Trophoblast cell (in vitro differentiated cells and primary cell): Measurements from ENCODE around the gene SPAG9.

Experiments used
- DNase-seq, 2 donors: peaks; one replicate each; pipeline ENCODE4 v3.0.0-alpha.2; 2016
- H2AFZ ChIP-seq: 2 replicates; pipeline ENCODE4 v1.6.1; 2013; ENCODE audit warnings: low read length, moderate library complexity, mild to moderate bottlenecking; ENCODE audit not compliant: insufficient read depth, poor library complexity
- H2AK5ac ChIP-seq: 2 replicates; pipeline ENCODE4 v1.6.1; 2013; ENCODE audit warnings: mild to moderate bottlenecking, low read length
- H2BK120ac ChIP-seq: 2 replicates; pipeline ENCODE4 v1.6.1; 2013; ENCODE audit warnings: low read length, mild to moderate bottlenecking, moderate library complexity; ENCODE audit not compliant: insufficient read depth, poor library complexity
- H2BK12ac ChIP-seq: 2 replicates; pipeline ENCODE4 v1.6.1; 2013; ENCODE audit warnings: mild to moderate bottlenecking, low read length, moderate library complexity
- H2BK5ac ChIP-seq: 2 replicates; pipeline ENCODE4 v1.6.1; 2013; ENCODE audit warnings: low read length, low read depth, moderate library complexity, mild to moderate bottlenecking; ENCODE audit not compliant: poor library complexity
- H3K14ac ChIP-seq: 2 replicates; pipeline ENCODE4 v1.6.1; 2013; ENCODE audit warnings: mild to moderate bottlenecking, low read length
- H3K18ac ChIP-seq: 2 replicates; pipeline ENCODE4 v1.6.1; 2013; ENCODE audit warnings: mild to moderate bottlenecking, low read length
- H3K23ac ChIP-seq: 2 replicates; pipeline ENCODE4 v1.6.1; 2013; ENCODE audit warnings: low read length
- H3K27ac ChIP-seq: 2 replicates; pipeline ENCODE4 v1.5.1; 2013; ENCODE audit warnings: low read depth, mild to moderate bottlenecking, inconsistent platforms, low read length, moderate library complexity
- H3K27me3 ChIP-seq: 2 replicates; pipeline ENCODE4 v1.6.1; 2013; ENCODE audit warnings: inconsistent platforms, mild to moderate bottlenecking, low read length, moderate library complexity; ENCODE audit not compliant: insufficient read depth
- H3K36me3 ChIP-seq, 2 experiments: 1 replicate in 1 of 2; 2 replicates in 1 of 2; pipeline ENCODE4 v1.6.1; 2013; ENCODE audit warnings: low read length in 2 of 2, mild to moderate bottlenecking in 2 of 2, moderate library complexity in 1 of 2; ENCODE audit not compliant: insufficient read depth in 2 of 2, control insufficient read depth in 1 of 2
- H3K4ac ChIP-seq: 2 replicates; pipeline ENCODE4 v1.6.1; 2013; ENCODE audit warnings: low read depth, mild to moderate bottlenecking, low read length, moderate library complexity
- H3K4me1 ChIP-seq, 2 experiments: 1 replicate in 1 of 2; 2 replicates in 1 of 2; pipeline ENCODE4 v1.6.1; 2013; ENCODE audit warnings: low read length in 2 of 2, mild to moderate bottlenecking in 2 of 2, moderate library complexity in 1 of 2; ENCODE audit not compliant: insufficient read depth in 2 of 2, control insufficient read depth in 1 of 2
- H3K4me2 ChIP-seq: 2 replicates; pipeline ENCODE4 v1.6.1; 2013; ENCODE audit warnings: inconsistent platforms, mild to moderate bottlenecking, low read length, moderate library complexity
- H3K4me3 ChIP-seq: 2 replicates; pipeline ENCODE4 v1.5.1; 2013; ENCODE audit warnings: mild to moderate bottlenecking, low read depth, low read length, inconsistent platforms
- H3K79me1 ChIP-seq: one replicate; pipeline ENCODE4 v1.6.1; 2013; ENCODE audit warnings: low read length
- H3K79me2 ChIP-seq: 2 replicates; pipeline ENCODE4 v1.6.1; 2013; ENCODE audit warnings: low read length, mild to moderate bottlenecking; ENCODE audit not compliant: control insufficient read depth, insufficient read depth, poor library complexity
- H3K9ac ChIP-seq: 2 replicates; pipeline ENCODE4 v1.6.1; 2013; ENCODE audit warnings: mild to moderate bottlenecking, low read length
- H3K9me3 ChIP-seq: 2 replicates; pipeline ENCODE4 v1.6.1; 2013; ENCODE audit warnings: low read depth, mild to moderate bottlenecking, control low read depth, inconsistent platforms, low read length; ENCODE audit not compliant: insufficient read depth
- H4K12ac ChIP-seq: 2 replicates; pipeline ENCODE4 v1.6.1; 2013; ENCODE audit warnings: low read depth, mild to moderate bottlenecking, low read length, moderate library complexity
- H4K8ac ChIP-seq: 2 replicates; pipeline ENCODE4 v1.6.1; 2013; ENCODE audit warnings: low read depth, mild to moderate bottlenecking, low read length, moderate library complexity
- H4K91ac ChIP-seq: one replicate; pipeline ENCODE4 v1.6.1; 2013; ENCODE audit warnings: low read depth, mild to moderate bottlenecking, low read length, moderate library complexity
- WGBS: extraction: QIAGEN DNeasy Blood & Tissue Kit; methylation state at CpG from one replicate; pipeline ENCODE4 v1.1.7; 2013; ENCODE audit warnings: missing lambda C conversion rate; ENCODE audit not compliant: insufficient read length, insufficient coverage; ENCODE audit errors: extremely low coverage; 5-methylcytosine and 5-hydroxymethylcytosine counted together

The SPAG9 gene

GRCh38 chr17:50918071-50918932 is 202.4 kb downstream of the SPAG9 start:
- no peak overlapping the region for H4K12ac ChIP-seq
- peaks cover 4% of the 10 kb centered on the region for H3K79me1 ChIP-seq
- peak overlapping the region; percentile 15 for H2BK120ac ChIP-seq
- peak overlapping the region; percentile 51 for H2BK12ac ChIP-seq
- H3K27me3 ChIP-seq = no peaks in the 10 kb centered on the region
- no peaks in the 10 kb centered on the region for H3K9me3 ChIP-seq
- peaks cover 14 to 22% of the 10 kb centered on the region in 2 experiments for H3K4me1 ChIP-seq
- H3K4me3 ChIP-seq = no peak overlapping the region
- no peak overlapping the region for H3K9ac ChIP-seq
- no CpG with 5 or more reads among the region's 21 CpGs for WGBS
- H2AFZ ChIP-seq = no peak overlapping the region
- H3K27ac ChIP-seq = no peak overlapping the region
- no peak overlapping the region for H2BK5ac ChIP-seq
- no peaks in the 10 kb centered on the region for H3K79me2 ChIP-seq
- no peak overlapping the region for H3K4ac ChIP-seq
- no peak overlapping the region for H3K14ac ChIP-seq
- H3K18ac ChIP-seq = no peak overlapping the region
- peak overlapping the region; percentile 22 for H2AK5ac ChIP-seq
- H3K36me3 ChIP-seq = no peaks in the 10 kb centered on the region
- H4K8ac ChIP-seq = no peak overlapping the region
- no peak overlapping the region for H3K4me2 ChIP-seq
- DNase-seq = no peak
- peak overlapping the region; percentile 2 for H4K91ac ChIP-seq
- no peak overlapping the region for H3K23ac ChIP-seq

GRCh38 chr17:50917418-50917743 is 203.3 kb downstream of the SPAG9 start:
- no peak overlapping the region for H2BK5ac ChIP-seq
- H3K4me3 ChIP-seq = no peak overlapping the region
- no peak overlapping the region for H3K23ac ChIP-seq
- H3K36me3 ChIP-seq = no peaks in the 10 kb centered on the region
- H3K79me1 ChIP-seq = peaks cover 4% of the 10 kb centered on the region
- peaks cover 14 to 22% of the 10 kb centered on the region in 2 experiments for H3K4me1 ChIP-seq
- no CpG with 5 or more reads among the region's 7 CpGs for WGBS
- H4K8ac ChIP-seq = no peak overlapping the region
- no peak overlapping the region for H2BK12ac ChIP-seq
- no peak overlapping the region for H4K12ac ChIP-seq
- H4K91ac ChIP-seq = no peak overlapping the region
- H3K9ac ChIP-seq = no peak overlapping the region
- H2AFZ ChIP-seq = no peak overlapping the region
- no peak for DNase-seq
- H3K18ac ChIP-seq = no peak overlapping the region
- H3K27me3 ChIP-seq = no peaks in the 10 kb centered on the region
- H2AK5ac ChIP-seq = no peak overlapping the region
- H3K4me2 ChIP-seq = no peak overlapping the region
- no peak overlapping the region for H3K27ac ChIP-seq
- H3K79me2 ChIP-seq = no peaks in the 10 kb centered on the region
- no peaks in the 10 kb centered on the region for H3K9me3 ChIP-seq
- H3K4ac ChIP-seq = no peak overlapping the region
- H3K14ac ChIP-seq = no peak overlapping the region
- no peak overlapping the region for H2BK120ac ChIP-seq

DNA sequence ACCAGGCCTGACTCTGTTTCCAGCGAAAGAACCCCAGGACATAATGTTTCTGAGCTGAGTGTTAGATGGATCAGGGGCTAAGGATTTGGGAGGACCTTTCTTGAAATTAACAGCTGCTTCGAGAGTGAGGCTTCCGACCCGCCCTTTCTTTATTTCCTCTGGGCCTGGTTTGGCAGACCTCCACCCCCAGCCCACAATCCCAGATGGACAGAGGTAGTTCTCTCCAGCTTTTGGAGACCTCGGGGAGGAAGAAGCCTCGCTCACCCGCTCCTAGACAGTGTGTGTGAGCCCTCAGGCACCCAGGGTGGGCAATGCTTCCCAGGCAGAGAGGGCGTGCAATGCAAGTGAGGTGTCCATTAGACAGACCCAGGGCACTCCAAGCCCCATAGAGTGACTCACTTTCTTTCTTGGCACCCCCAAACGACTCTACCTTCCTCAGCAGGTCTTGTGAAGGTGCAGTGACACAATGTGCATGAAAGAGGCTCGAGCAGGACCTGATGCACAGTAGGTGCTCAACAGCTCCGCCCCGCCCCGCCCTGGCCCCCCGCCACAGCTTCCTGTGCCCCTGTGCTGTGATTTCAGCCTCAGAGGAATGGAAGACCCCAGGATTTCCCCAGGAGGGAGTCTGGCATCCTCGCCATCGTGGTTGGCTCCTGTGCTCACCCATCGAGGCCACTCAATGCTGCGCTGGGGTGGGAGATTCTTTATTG is 203.8 kb downstream of the SPAG9 start:
- H2BK12ac ChIP-seq = no peak overlapping the region
- H3K27me3 ChIP-seq = no peaks in the 10 kb centered on the region
- H4K12ac ChIP-seq = no peak overlapping the region
- no peak overlapping the region for H3K18ac ChIP-seq
- H3K14ac ChIP-seq = no peak overlapping the region
- H3K27ac ChIP-seq = no peak overlapping the region
- no peak overlapping the region for H3K23ac ChIP-seq
- H3K79me2 ChIP-seq = no peaks in the 10 kb centered on the region
- no peak for DNase-seq
- no peak overlapping the region for H2BK120ac ChIP-seq
- H2AK5ac ChIP-seq = no peak overlapping the region
- H4K91ac ChIP-seq = no peak overlapping the region
- WGBS = no CpG with 5 or more reads among the region's 18 CpGs
- no peak overlapping the region for H2AFZ ChIP-seq
- no peaks in the 10 kb centered on the region for H3K36me3 ChIP-seq
- no peak overlapping the region for H3K9ac ChIP-seq
- no peak overlapping the region for H3K4ac ChIP-seq
- peaks cover 4% of the 10 kb centered on the region for H3K79me1 ChIP-seq
- no peak overlapping the region for H3K4me2 ChIP-seq
- H3K4me1 ChIP-seq = peaks cover 14 to 22% of the 10 kb centered on the region in 2 experiments
- no peak overlapping the region for H4K8ac ChIP-seq
- no peak overlapping the region for H2BK5ac ChIP-seq
- H3K9me3 ChIP-seq = no peaks in the 10 kb centered on the region
- no peak overlapping the region for H3K4me3 ChIP-seq

GRCh38 chr17:50916026-50916707 is 204.5 kb downstream of the SPAG9 start:
- H3K23ac ChIP-seq = no peak overlapping the region

More at GRCh38 chr17:50916026-50916707, 204.5 kb downstream of the SPAG9 start:
- no peak overlapping the region for H2BK5ac ChIP-seq
- H4K8ac ChIP-seq = no peak overlapping the region
- H3K36me3 ChIP-seq = no peaks in the 10 kb centered on the region
- no peak overlapping the region for H3K14ac ChIP-seq
- peaks cover 4% of the 10 kb centered on the region for H3K79me1 ChIP-seq
- no peak overlapping the region for H3K9ac ChIP-seq
- peak in 1 of 2 donors; percentile 44 for DNase-seq
- no peak overlapping the region for H3K4me3 ChIP-seq
- peaks cover 14 to 22% of the 10 kb centered on the region in 2 experiments for H3K4me1 ChIP-seq
- no peak overlapping the region for H3K18ac ChIP-seq
- H4K91ac ChIP-seq = no peak overlapping the region
- H2AFZ ChIP-seq = no peak overlapping the region
- H3K9me3 ChIP-seq = no peaks in the 10 kb centered on the region
- H2AK5ac ChIP-seq = no peak overlapping the region
- no peak overlapping the region for H2BK120ac ChIP-seq
- H2BK12ac ChIP-seq = no peak overlapping the region
- no peaks in the 10 kb centered on the region for H3K79me2 ChIP-seq
- no peak overlapping the region for H3K4me2 ChIP-seq
- H4K12ac ChIP-seq = no peak overlapping the region
- no peak overlapping the region for H3K4ac ChIP-seq
- no CpG with 5 or more reads among the region's 2 CpGs for WGBS
- H3K27ac ChIP-seq = no peak overlapping the region
- H3K27me3 ChIP-seq = no peaks in the 10 kb centered on the region
